ENCODE measurements around the gene ME3.

The ME3 gene

DNA sequence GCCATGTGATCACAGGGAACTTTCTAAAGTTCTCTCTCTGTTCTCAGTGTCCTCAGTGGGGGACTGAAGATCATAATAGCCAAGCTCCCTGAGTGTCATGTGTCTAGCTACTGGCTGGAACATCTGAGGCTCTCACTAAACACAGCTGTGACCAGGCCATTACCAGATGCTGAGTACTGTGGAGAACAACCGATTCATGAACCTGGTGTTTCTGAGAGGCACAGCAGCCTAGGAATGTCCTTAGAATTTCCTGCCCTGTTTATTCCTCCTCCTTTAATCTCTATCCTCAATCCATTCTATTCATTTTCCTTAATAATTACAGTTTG, 93.0 kb downstream of the ME3 start:
- no peak overlapping the region for H3K4me3 ChIP-seq (ENCODE audit: low read depth, low read length)
- DNase-seq (ENCODE audit: low read depth) = no peak
- TF ChIP-seq, protein P1, sequence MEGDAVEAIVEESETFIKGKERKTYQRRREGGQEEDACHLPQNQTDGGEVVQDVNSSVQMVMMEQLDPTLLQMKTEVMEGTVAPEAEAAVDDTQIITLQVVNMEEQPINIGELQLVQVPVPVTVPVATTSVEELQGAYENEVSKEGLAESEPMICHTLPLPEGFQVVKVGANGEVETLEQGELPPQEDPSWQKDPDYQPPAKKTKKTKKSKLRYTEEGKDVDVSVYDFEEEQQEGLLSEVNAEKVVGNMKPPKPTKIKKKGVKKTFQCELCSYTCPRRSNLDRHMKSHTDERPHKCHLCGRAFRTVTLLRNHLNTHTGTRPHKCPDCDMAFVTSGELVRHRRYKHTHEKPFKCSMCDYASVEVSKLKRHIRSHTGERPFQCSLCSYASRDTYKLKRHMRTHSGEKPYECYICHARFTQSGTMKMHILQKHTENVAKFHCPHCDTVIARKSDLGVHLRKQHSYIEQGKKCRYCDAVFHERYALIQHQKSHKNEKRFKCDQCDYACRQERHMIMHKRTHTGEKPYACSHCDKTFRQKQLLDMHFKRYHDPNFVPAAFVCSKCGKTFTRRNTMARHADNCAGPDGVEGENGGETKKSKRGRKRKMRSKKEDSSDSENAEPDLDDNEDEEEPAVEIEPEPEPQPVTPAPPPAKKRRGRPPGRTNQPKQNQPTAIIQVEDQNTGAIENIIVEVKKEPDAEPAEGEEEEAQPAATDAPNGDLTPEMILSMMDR (IDR thresholded peaks at IDR 0.05; ENCODE audit: insufficient read depth, low read depth, low read length, missing control alignments) = no peak

- TF ChIP-seq, protein P1 (IDR thresholded peaks at IDR 0.05; ENCODE audit: insufficient read depth, low read depth, low read length, missing control alignments) = no peak
- H3K4me3 ChIP-seq (ENCODE audit: low read depth, low read length) = no peak overlapping the region
- DNase-seq (ENCODE audit: low read depth) = no peak
Observed at GRCh38 chr11:86578727-86579405, 93.5 kb downstream of the ME3 start.

GRCh38 chr11:86577644-86578636, 94.5 kb downstream of the ME3 start:
- no peak for DNase-seq (ENCODE audit: low read depth)
- TF ChIP-seq, protein P1 (IDR thresholded peaks at IDR 0.05; ENCODE audit: insufficient read depth, low read depth, low read length, missing control alignments) = no peak
- no peak overlapping the region for H3K4me3 ChIP-seq (ENCODE audit: low read depth, low read length)

GRCh38 chr11:86576946-86577624, 95.3 kb downstream of the ME3 start:
- TF ChIP-seq, protein P1 (IDR thresholded peaks at IDR 0.05; ENCODE audit: insufficient read depth, low read depth, low read length, missing control alignments) = no peak
- H3K4me3 ChIP-seq (ENCODE audit: low read depth, low read length) = no peak overlapping the region
- no peak for DNase-seq (ENCODE audit: low read depth)

DNA sequence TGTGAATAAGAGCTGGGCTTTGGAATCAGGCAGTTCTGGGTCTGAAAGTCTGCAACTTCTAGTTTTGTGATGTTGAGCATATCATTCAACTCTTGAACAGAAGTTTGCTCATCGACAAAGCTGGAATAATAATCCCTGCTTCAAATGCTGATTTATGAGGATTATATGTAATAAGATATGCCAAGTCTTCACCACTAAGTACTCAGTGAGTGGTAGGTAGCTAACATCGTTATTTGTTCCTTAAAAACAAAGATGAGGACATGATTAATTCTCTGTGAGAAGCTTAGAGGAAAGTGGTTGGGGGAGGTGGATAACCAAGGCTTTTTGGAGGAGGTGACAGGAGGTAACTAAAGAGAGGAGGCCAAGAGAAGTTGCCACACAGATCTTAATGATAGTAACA, 96.5 kb downstream of the ME3 start:
- no peak for DNase-seq (ENCODE audit: low read depth)
- H3K4me3 ChIP-seq (ENCODE audit: low read depth, low read length) = no peak overlapping the region
- TF ChIP-seq, protein P1 (IDR thresholded peaks at IDR 0.05; ENCODE audit: insufficient read depth, low read depth, low read length, missing control alignments) = no peak

GRCh38 chr11:86575208-86575855, 97.1 kb downstream of the ME3 start:
- no peak overlapping the region for H3K4me3 ChIP-seq (ENCODE audit: low read depth, low read length)
- no peak for DNase-seq (ENCODE audit: low read depth)
- TF ChIP-seq, protein P1 (IDR thresholded peaks at IDR 0.05; ENCODE audit: insufficient read depth, low read depth, low read length, missing control alignments) = no peak

Measured in GM12865 (cell line).